CD4-positive, alpha-beta T cell (primary cell): ENCODE measurements around the gene F5. TPM values are rescaled to one million over a fixed set of nuclear protein-coding genes. Genes with fewer than 3 reads are reported as not detected.

ENCODE experiments used
- ATAC-seq: fragments of 200-7000 bp; cut with Tn5 transposase; one replicate; pipeline ENCODE4 v1.10.0; 2022; ENCODE audit warnings: mild to moderate bottlenecking; ENCODE audit not compliant: poor library complexity
- CTCF ChIA-PET: fragments of 350-600 bp; sonication (Branson Sonifier 250); formaldehyde crosslinking; loops from one replicate; lab custom pipeline; 2021; ENCODE audit warnings: antibody characterized with exemption, inconsistent platforms; lab: Charles Lee
- POLR2A ChIA-PET: fragments of 350-600 bp; sonication (Branson Sonifier 250); formaldehyde crosslinking; loops from one replicate; lab custom pipeline; 2021; ENCODE audit warnings: antibody characterized with exemption, inconsistent platforms; lab: Charles Lee
- DNase-seq, 14 experiments: peaks; one replicate each; pipeline ENCODE4 v3.0.0-alpha.2; 2013 to 2020; ENCODE audit warnings: mixed read lengths in 2 of 14
- H3K27ac ChIP-seq, 2 donors: one replicate each; pipeline versions ENCODE4 v1.5.1 to v1.7.0; 2013; ENCODE audit warnings: low read length in 2 of 2, low read depth in 1 of 2, mild to moderate bottlenecking in 1 of 2
- H3K27me3 ChIP-seq, 2 experiments: 1 replicate in 1 of 2; 2 replicates in 1 of 2; pipeline versions ENCODE4 v1.6.1 to v1.7.0; 2013; ENCODE audit warnings: low read length in 2 of 2, control low read depth in 1 of 2, mild to moderate bottlenecking in 1 of 2, moderate library complexity in 1 of 2; ENCODE audit not compliant: insufficient read depth in 2 of 2, control insufficient read depth in 1 of 2
- H3K36me3 ChIP-seq: one replicate; pipeline ENCODE4 v1.6.1; 2013; ENCODE audit warnings: low read length, control low read depth; ENCODE audit not compliant: insufficient read depth
- H3K4me1 ChIP-seq: one replicate; pipeline ENCODE4 v1.6.1; 2013; ENCODE audit warnings: low read length, control low read depth; ENCODE audit not compliant: insufficient read depth
- H3K4me3 ChIP-seq: one replicate; pipeline ENCODE4 v1.5.1; 2013; ENCODE audit warnings: mild to moderate bottlenecking, low read length, moderate library complexity
- H3K9me3 ChIP-seq, 2 experiments: 1 replicate in 1 of 2; 2 replicates in 1 of 2; pipeline versions ENCODE4 v1.6.1 to v1.7.0; 2013; ENCODE audit warnings: low read length in 2 of 2, mild to moderate bottlenecking in 2 of 2, control low read depth in 1 of 2, moderate library complexity in 1 of 2; ENCODE audit not compliant: control insufficient read depth in 1 of 2, insufficient read depth in 1 of 2
- H3K27ac Mint-ChIP-seq: one replicate; pipeline ENCODE4 v1.8.0; 2020; ENCODE audit warnings: mixed read lengths
- H3K27me3 Mint-ChIP-seq: one replicate; pipeline ENCODE4 v1.8.0; 2021; ENCODE audit warnings: mixed read lengths
- H3K36me3 Mint-ChIP-seq: one replicate; pipeline ENCODE4 v1.8.0; 2021; ENCODE audit warnings: low read depth, mixed read lengths
- H3K4me1 Mint-ChIP-seq: one replicate; pipeline ENCODE4 v1.8.0; 2021; ENCODE audit warnings: low read depth, mixed read lengths
- H3K4me3 Mint-ChIP-seq: one replicate; pipeline ENCODE4 v1.8.0; 2020; ENCODE audit warnings: mild to moderate bottlenecking, mixed read lengths
- H3K9me3 Mint-ChIP-seq: one replicate; pipeline ENCODE4 v1.8.0; 2020; ENCODE audit warnings: mixed read lengths
- intact Hi-C, 2 experiments: fragments of 100-400 bp; cut with DNase I in 1 of 2; cut with micrococcal nuclease in 1 of 2; formaldehyde crosslinking; loops; one replicate each; pipeline versions ENCODE4 v1.15.1 to v1.9.0; 2023 to 2025; cut with DNase I, micrococcal nuclease
- total RNA-seq, 174 experiments: library from RNA in 2 of 174; stranded (reverse) in 2 of 174; gene quantifications; one replicate each; pipeline ENCODE4 v1.2.3 and lab custom pipeline; 2021 to 2026
- TF ChIP-seq, protein P1 (sequence below): fragments of 200-600 bp; IDR thresholded peaks from one replicate; pipeline ENCODE4 v1.8.0; 2022; ENCODE audit warnings: antibody characterized with exemption, mild to moderate bottlenecking

The F5 gene
- total RNA-seq, 2 experiments from 2014 or later, result 5.4 to 6.2 TPM

DNA sequence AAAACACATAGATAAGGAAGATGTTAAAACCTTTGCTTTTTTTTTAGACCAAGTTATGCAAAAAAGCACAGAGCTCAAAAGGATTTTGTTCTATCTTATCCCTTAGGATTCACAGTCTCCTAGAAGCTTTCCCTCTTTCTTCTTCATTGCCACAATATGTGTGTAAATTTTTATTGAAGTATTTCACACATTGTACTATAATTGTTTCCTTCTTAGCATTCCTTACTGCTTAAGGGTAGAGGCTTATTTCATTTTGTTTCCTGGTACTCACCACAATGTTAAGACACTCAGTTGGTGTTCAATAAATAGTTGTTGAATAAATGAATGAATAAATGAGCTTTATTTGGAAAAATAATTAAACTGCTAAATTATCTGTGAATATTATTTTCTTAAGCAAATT lies 70.6 kb downstream of the F5 start:
- Histone ChIP-seq H3K27me3 (no peaks in the 10 kb centered on the region), H3K27ac (no peak overlapping the region), H3K9me3 (no peaks in the 10 kb centered on the region), H3K4me3 (no peak overlapping the region), H3K4me1 (no peaks in the 10 kb centered on the region), H3K36me3 (no peaks in the 10 kb centered on the region)
- Mint-ChIP-seq H3K4me3 (no peak overlapping the region), H3K9me3 (no peaks in the 10 kb centered on the region), H3K27ac (no peak overlapping the region), H3K36me3 (peaks cover 29% of the 10 kb centered on the region), H3K4me1 (no peaks in the 10 kb centered on the region), H3K27me3 (no peaks in the 10 kb centered on the region)
- ATAC-seq (no peak), DNase-seq (no peak)
- intact Hi-C loops, result no loop called here
- ChIA-PET POLR2A (no interaction called here), CTCF (no interaction called here)
- TF ChIP-seq, protein P1, sequence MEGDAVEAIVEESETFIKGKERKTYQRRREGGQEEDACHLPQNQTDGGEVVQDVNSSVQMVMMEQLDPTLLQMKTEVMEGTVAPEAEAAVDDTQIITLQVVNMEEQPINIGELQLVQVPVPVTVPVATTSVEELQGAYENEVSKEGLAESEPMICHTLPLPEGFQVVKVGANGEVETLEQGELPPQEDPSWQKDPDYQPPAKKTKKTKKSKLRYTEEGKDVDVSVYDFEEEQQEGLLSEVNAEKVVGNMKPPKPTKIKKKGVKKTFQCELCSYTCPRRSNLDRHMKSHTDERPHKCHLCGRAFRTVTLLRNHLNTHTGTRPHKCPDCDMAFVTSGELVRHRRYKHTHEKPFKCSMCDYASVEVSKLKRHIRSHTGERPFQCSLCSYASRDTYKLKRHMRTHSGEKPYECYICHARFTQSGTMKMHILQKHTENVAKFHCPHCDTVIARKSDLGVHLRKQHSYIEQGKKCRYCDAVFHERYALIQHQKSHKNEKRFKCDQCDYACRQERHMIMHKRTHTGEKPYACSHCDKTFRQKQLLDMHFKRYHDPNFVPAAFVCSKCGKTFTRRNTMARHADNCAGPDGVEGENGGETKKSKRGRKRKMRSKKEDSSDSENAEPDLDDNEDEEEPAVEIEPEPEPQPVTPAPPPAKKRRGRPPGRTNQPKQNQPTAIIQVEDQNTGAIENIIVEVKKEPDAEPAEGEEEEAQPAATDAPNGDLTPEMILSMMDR, result no peak

DNA sequence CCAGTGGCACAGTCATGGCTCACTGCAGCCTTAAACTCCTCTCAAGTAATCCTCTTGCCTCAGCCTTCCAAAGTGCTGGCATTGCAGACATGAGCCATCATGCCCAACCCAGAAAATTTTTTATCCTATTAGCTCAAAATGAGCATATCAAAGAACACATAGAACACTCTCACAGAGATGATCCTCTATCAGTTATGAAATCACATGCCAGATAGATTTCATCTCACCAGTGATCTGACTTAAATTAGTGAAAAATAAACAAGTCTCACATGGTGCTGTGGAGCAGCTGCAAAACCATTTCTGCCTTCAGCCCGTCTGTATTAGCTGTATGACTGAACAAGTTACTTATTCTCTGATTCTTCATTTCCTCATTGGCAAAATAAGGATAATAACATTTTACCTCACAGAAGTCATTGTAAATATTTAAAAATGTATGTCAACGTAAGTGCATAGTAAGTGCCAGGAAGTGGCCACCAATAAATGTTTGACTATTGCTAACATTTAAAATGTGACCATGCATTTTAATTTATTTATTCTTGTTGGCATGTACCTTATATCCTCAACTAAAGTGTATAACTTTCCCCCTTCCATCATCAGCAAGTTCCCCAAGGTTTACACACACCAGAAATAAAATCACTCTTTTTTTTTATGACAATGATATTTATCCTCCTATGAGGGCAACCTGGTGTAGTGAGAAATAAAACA lies 71.6 kb downstream of the F5 start:
- no peak overlapping the region for H3K4me3 ChIP-seq
- intact Hi-C loops, result no loop called here
- DNase-seq (no peak), ATAC-seq (no peak)
- no peaks in the 10 kb centered on the region for H3K27me3 ChIP-seq
- TF ChIP-seq, protein P1, result no peak
- ChIA-PET CTCF (interaction anchor here (0.5 kb wide), 1 partner anchor 178 kb away, joined by 3 read pairs; no protein-coding TSS in a partner anchor), POLR2A (no interaction called here)
- no peaks in the 10 kb centered on the region for H3K36me3 ChIP-seq
- Mint-ChIP-seq H3K27ac (no peak overlapping the region), H3K27me3 (no peaks in the 10 kb centered on the region), H3K4me1 (peaks cover 9% of the 10 kb centered on the region), H3K4me3 (no peak overlapping the region), H3K9me3 (no peaks in the 10 kb centered on the region), H3K36me3 (peaks cover 29% of the 10 kb centered on the region)
- no peaks in the 10 kb centered on the region for H3K9me3 ChIP-seq
- H3K4me1 ChIP-seq, result no peaks in the 10 kb centered on the region
- H3K27ac ChIP-seq, result no peak overlapping the region

DNA sequence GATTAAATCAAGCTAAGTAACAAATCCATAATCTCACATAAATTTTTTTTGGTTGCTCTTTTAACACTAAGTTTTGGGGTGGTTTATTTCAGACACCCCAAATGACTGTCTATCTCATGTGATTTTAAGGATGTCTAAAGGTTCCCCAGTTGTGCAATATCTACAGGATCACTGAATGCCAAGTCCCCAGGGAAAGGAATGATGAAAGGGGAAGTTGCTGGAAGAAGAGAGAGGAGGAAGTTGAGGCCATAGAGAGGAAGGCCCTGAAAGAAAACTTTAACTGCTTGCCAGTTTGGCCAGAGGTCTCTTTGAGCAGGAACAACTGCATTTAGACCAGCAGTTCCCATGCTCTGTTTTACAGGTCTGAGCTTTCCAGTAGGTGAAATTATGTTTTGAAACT lies 73.1 kb downstream of the F5 start:
- no peak overlapping the region for H3K4me3 ChIP-seq
- intact Hi-C loops, result no loop called here
- ATAC-seq (no peak), DNase-seq (peak in 2 of 14 experiments; percentile 9 to 12)
- Mint-ChIP-seq H3K27ac (no peak overlapping the region), H3K36me3 (peaks cover 21% of the 10 kb centered on the region), H3K4me1 (peaks cover 24% of the 10 kb centered on the region), H3K4me3 (no peak overlapping the region), H3K27me3 (no peaks in the 10 kb centered on the region), H3K9me3 (no peaks in the 10 kb centered on the region)
- ChIA-PET POLR2A (no interaction called here), CTCF (no interaction called here)
- H3K27ac ChIP-seq, result no peak overlapping the region
- H3K4me1 ChIP-seq, result peaks cover 2% of the 10 kb centered on the region
- H3K9me3 ChIP-seq, result no peaks in the 10 kb centered on the region
- TF ChIP-seq, protein P1, result no peak
- no peaks in the 10 kb centered on the region for H3K36me3 ChIP-seq
- no peaks in the 10 kb centered on the region for H3K27me3 ChIP-seq
